ENCODE data around the gene POMGNT2. TPM values are rescaled to one million over a fixed set of nuclear protein-coding genes. Genes with fewer than 3 reads are reported as not detected.

Gene POMGNT2
- total RNA-seq, 2 experiments from 2014 or later, result 6.8 to 8.4 TPM

- H3K27ac ChIP-seq (ENCODE audit: low read depth in 1 of 2, low read length in 2 of 2), result no peak overlapping the region
- no peak for TF ChIP-seq CTCF (IDR thresholded peaks at IDR 0.05)
- H3K4me3 ChIP-seq (ENCODE audit: low read length), result no peak overlapping the region
- ATAC-seq (ENCODE audit: poor library complexity), result no peak
- ChIA-PET CTCF (no interaction called here), POLR2A (no interaction called here)
- no peaks in the 10 kb centered on the region for H3K36me3 ChIP-seq (ENCODE audit: insufficient read depth, low read length)
- H3K9me3 Mint-ChIP-seq, result no peaks in the 10 kb centered on the region
- no peaks in the 10 kb centered on the region for H3K27me3 ChIP-seq (ENCODE audit: control insufficient read depth in 1 of 2, insufficient read depth in 2 of 2, low read length in 2 of 2)
- no peak for DNase-seq
- no peak overlapping the region for H3K4me3 Mint-ChIP-seq
- no peak overlapping the region for H3K27ac Mint-ChIP-seq
- no peaks in the 10 kb centered on the region for H3K9me3 ChIP-seq (ENCODE audit: control insufficient read depth in 1 of 2, insufficient read depth in 1 of 2, low read length in 2 of 2)
- H3K4me1 Mint-ChIP-seq (ENCODE audit: low read depth), result peaks cover 16% of the 10 kb centered on the region
- intact Hi-C loops (cut with DNase I, micrococcal nuclease), result no loop called here
- H3K27me3 Mint-ChIP-seq, result no peaks in the 10 kb centered on the region
- H3K4me1 ChIP-seq (ENCODE audit: insufficient read depth, low read length), result no peaks in the 10 kb centered on the region
- H3K36me3 Mint-ChIP-seq (ENCODE audit: low read depth), result peaks cover 10% of the 10 kb centered on the region
These were observed 11.9 kb downstream of the POMGNT2 start for GRCh38 chr3:43093974-43094373.

GRCh38 chr3:43093006-43093405 is 12.9 kb downstream of the POMGNT2 start:
- Mint-ChIP-seq H3K27me3 (no peaks in the 10 kb centered on the region), H3K27ac (no peak overlapping the region), H3K4me1 (ENCODE audit: low read depth) (peaks cover 14% of the 10 kb centered on the region), H3K4me3 (no peak overlapping the region), H3K36me3 (ENCODE audit: low read depth) (peaks cover 11% of the 10 kb centered on the region), H3K9me3 (no peaks in the 10 kb centered on the region)
- Histone ChIP-seq H3K4me1 (ENCODE audit: insufficient read depth, low read length) (no peaks in the 10 kb centered on the region), H3K4me3 (ENCODE audit: low read length) (no peak overlapping the region), H3K27me3 (ENCODE audit: control insufficient read depth in 1 of 2, insufficient read depth in 2 of 2, low read length in 2 of 2) (no peaks in the 10 kb centered on the region), H3K9me3 (ENCODE audit: control insufficient read depth in 1 of 2, insufficient read depth in 1 of 2, low read length in 2 of 2) (no peaks in the 10 kb centered on the region), H3K27ac (ENCODE audit: low read depth in 1 of 2, low read length in 2 of 2) (no peak overlapping the region), H3K36me3 (ENCODE audit: insufficient read depth, low read length) (no peaks in the 10 kb centered on the region)
- POLR2A ChIA-PET, result no interaction called here
- no peak for ATAC-seq (ENCODE audit: poor library complexity)
- intact Hi-C loops (cut with DNase I, micrococcal nuclease), result no loop called here
- no peak for TF ChIP-seq CTCF (IDR thresholded peaks at IDR 0.05)
- CTCF ChIA-PET, result no interaction called here
- DNase-seq, result no peak

- POLR2A ChIA-PET, result no interaction called here
- Histone ChIP-seq H3K4me1 (ENCODE audit: insufficient read depth, low read length) (no peaks in the 10 kb centered on the region), H3K4me3 (ENCODE audit: low read length) (no peak overlapping the region), H3K36me3 (ENCODE audit: insufficient read depth, low read length) (peaks cover under 1% of the 10 kb centered on the region), H3K27me3 (ENCODE audit: control insufficient read depth in 1 of 2, insufficient read depth in 2 of 2, low read length in 2 of 2) (no peaks in the 10 kb centered on the region), H3K27ac (ENCODE audit: low read depth in 1 of 2, low read length in 2 of 2) (no peak overlapping the region), H3K9me3 (ENCODE audit: control insufficient read depth in 1 of 2, insufficient read depth in 1 of 2, low read length in 2 of 2) (no peaks in the 10 kb centered on the region)
- no peak overlapping the region for H3K27ac Mint-ChIP-seq
- H3K4me3 Mint-ChIP-seq, result no peak overlapping the region
- DNase-seq (no peak), ATAC-seq (ENCODE audit: poor library complexity) (no peak)
- no peaks in the 10 kb centered on the region for H3K27me3 Mint-ChIP-seq
- no peaks in the 10 kb centered on the region for H3K9me3 Mint-ChIP-seq
- CTCF ChIA-PET, result no interaction called here
- no peak for TF ChIP-seq CTCF (IDR thresholded peaks at IDR 0.05)
- peaks cover 13% of the 10 kb centered on the region for H3K4me1 Mint-ChIP-seq (ENCODE audit: low read depth)
- peaks cover 10% of the 10 kb centered on the region for H3K36me3 Mint-ChIP-seq (ENCODE audit: low read depth)
- intact Hi-C loops (cut with DNase I, micrococcal nuclease), result no loop called here
These were observed 14.4 kb downstream of the POMGNT2 start for GRCh38 chr3:43091481-43091880.
